Gastroesophageal sphincter (tissue), 4 donors: Measurements from ENCODE around the gene KLHL26. TPM values are rescaled to one million over a fixed set of nuclear protein-coding genes. Genes with fewer than 3 reads are reported as not detected.

ENCODE experiments used
- ATAC-seq: fragments of 150-250 bp; one replicate; pipeline ENCODE4 v1.9.1; 2016; ENCODE audit warnings: mild to moderate bottlenecking, moderate library complexity
- H3K27ac ChIP-seq, 4 donors: fragments of 200-600 bp; sonication (generic) in 3 of 4; 1 replicate in 3 of 4; 2 replicates in 1 of 4; pipeline ENCODE4 v1.5.1; 2016 to 2019
- H3K27me3 ChIP-seq: fragments of 200-600 bp; sonication (generic); one replicate; pipeline ENCODE4 v1.5.1; 2019
- H3K36me3 ChIP-seq, 2 donors: fragments of 200-600 bp; sonication (generic); one replicate each; pipeline ENCODE4 v1.5.1; 2019; ENCODE audit warnings: control low read depth in 1 of 2
- H3K4me1 ChIP-seq, 3 donors: fragments of 200-600 bp; sonication (generic); 1 replicate in 2 of 3; 2 replicates in 1 of 3; pipeline ENCODE4 v1.5.1; 2016 to 2019; ENCODE audit warnings: control low read depth in 2 of 3
- H3K4me3 ChIP-seq, 2 donors: fragments of 200-600 bp; sonication (generic); one replicate each; pipeline ENCODE4 v1.5.1; 2019; ENCODE audit warnings: mild to moderate bottlenecking in 1 of 2, moderate library complexity in 1 of 2
- H3K9me3 ChIP-seq, 3 donors: fragments of 200-600 bp; sonication (generic); one replicate each; pipeline ENCODE4 v1.5.1; 2017 to 2019; ENCODE audit warnings: control low read depth in 2 of 3
- CTCF ChIP-seq, 4 experiments: fragments of 200-600 bp in 2 of 4; fragments of 450-650 bp in 2 of 4; sonication (generic) in 1 of 4; IDR thresholded peaks; one replicate each; pipeline ENCODE4 v1.5.1; 2017 to 2019; ENCODE audit warnings: antibody characterized with exemption in 4 of 4, mild to moderate bottlenecking in 2 of 4, moderate library complexity in 2 of 4
- EP300 ChIP-seq: sonication (generic); formaldehyde crosslinking; IDR thresholded peaks from one replicate; pipeline ENCODE4 v1.6.1; 2017; ENCODE audit warnings: antibody characterized with exemption, mild to moderate bottlenecking
- POLR2A ChIP-seq, 2 donors: fragments of 450-650 bp; IDR thresholded peaks; one replicate each; pipeline ENCODE4 v1.6.1; 2017; ENCODE audit warnings: antibody characterized with exemption in 2 of 2, mild to moderate bottlenecking in 2 of 2, moderate library complexity in 1 of 2
- POLR2AphosphoS5 ChIP-seq: sonication (generic); formaldehyde crosslinking; IDR thresholded peaks from one replicate; pipeline ENCODE4 v1.6.1; 2017; ENCODE audit warnings: antibody characterized with exemption
- WGBS, 2 donors: methylation state at CpG; one replicate each; pipeline ENCODE4 v1.1.5; 2018; ENCODE audit warnings: low coverage in 1 of 2; 5-methylcytosine and 5-hydroxymethylcytosine counted together
- total RNA-seq, 4 donors: library from RNA; depleted of rRNA; stranded (reverse); fragments of >200 nt; gene quantifications; one replicate each; pipeline ENCODE4 v1.1.0, GENCODE V29; 2016

Gene KLHL26
- total RNA-seq, 4 donors from 2014 or later: 12.9 to 19.0 (median 14.6) TPM

GRCh38 chr19:18646535-18647370, 9.9 kb downstream of the KLHL26 start:
- no peak for ATAC-seq
- Histone ChIP-seq H3K4me3 (no peak overlapping the region), H3K36me3 (no peaks in the 10 kb centered on the region), H3K27ac (peak overlapping the region in 2 of 4 donors; percentile 73 to 88), H3K27me3 (no peaks in the 10 kb centered on the region), H3K9me3 (no peaks in the 10 kb centered on the region), H3K4me1 (peaks cover 2 to 78% (median 49%) of the 10 kb centered on the region in 3 donors)
- TF ChIP-seq POLR2AphosphoS5: no peak
- TF ChIP-seq EP300: no peak
- TF ChIP-seq CTCF (IDR thresholded peaks at IDR 0.05): no peak
- TF ChIP-seq POLR2A (IDR thresholded peaks at IDR 0.05): no peak
- 76 to 84% methylated on average over 3 to 13 of the region's 34 CpGs for WGBS, 2 donors

- WGBS, 2 donors: 100% methylated on average over 1 of the region's 1 CpG; no CpG with 5 or more reads in 1 of the 2 donors
- Histone ChIP-seq H3K27me3 (no peaks in the 10 kb centered on the region), H3K9me3 (no peaks in the 10 kb centered on the region), H3K4me1 (peaks cover 2 to 84% (median 53%) of the 10 kb centered on the region in 3 donors), H3K4me3 (no peak overlapping the region), H3K27ac (peak overlapping the region in 3 of 4 donors; percentile 29 to 93 (median 88)), H3K36me3 (no peaks in the 10 kb centered on the region)
- TF ChIP-seq CTCF (IDR thresholded peaks at IDR 0.05): no peak
- TF ChIP-seq POLR2A (IDR thresholded peaks at IDR 0.05): no peak
- TF ChIP-seq EP300: no peak
- TF ChIP-seq POLR2AphosphoS5: no peak
- ATAC-seq: no peak
Observed at GRCh38 chr19:18647371-18647767, 10.5 kb downstream of the KLHL26 start.

- H3K36me3 ChIP-seq: no peaks in the 10 kb centered on the region
- TF ChIP-seq POLR2AphosphoS5 (no peak), EP300 (no peak), CTCF (IDR thresholded peaks at IDR 0.05) (no peak), POLR2A (IDR thresholded peaks at IDR 0.05) (no peak)
Observed at GRCh38 chr19:18647807-18648206, 11.0 kb downstream of the KLHL26 start.

GRCh38 chr19:18648973-18649315, 12.1 kb downstream of the KLHL26 start:
- Histone ChIP-seq H3K27me3 (no peaks in the 10 kb centered on the region), H3K4me3 (peak overlapping the region in 1 of 2 donors; percentile 37), H3K4me1 (peaks cover 2 to 90% (median 53%) of the 10 kb centered on the region in 3 donors), H3K27ac (peak overlapping the region; percentile 79 to 98 (median 90)), H3K9me3 (no peaks in the 10 kb centered on the region), H3K36me3 (no peaks in the 10 kb centered on the region)
- ATAC-seq: peak; percentile 12
- TF ChIP-seq POLR2A (IDR thresholded peaks at IDR 0.05) (no peak), POLR2AphosphoS5 (peak; percentile 46)
- WGBS, 2 donors: 51% methylated on average over 11 of the region's 13 CpGs; no CpG with 5 or more reads in 1 of the 2 donors

More at GRCh38 chr19:18647807-18648206, 11.0 kb downstream of the KLHL26 start:
- ATAC-seq: no peak
- no peak overlapping the region for H3K4me3 ChIP-seq
- peaks cover 2 to 89% (median 53%) of the 10 kb centered on the region in 3 donors for H3K4me1 ChIP-seq
- 80 to 86% methylated on average over 1 of the region's 10 CpGs for WGBS, 2 donors
- H3K27ac ChIP-seq: peak overlapping the region in 3 of 4 donors; percentile 29 to 93 (median 88)
- H3K9me3 ChIP-seq: no peaks in the 10 kb centered on the region
- no peaks in the 10 kb centered on the region for H3K27me3 ChIP-seq

GRCh38 chr19:18649371-18650020, 12.7 kb downstream of the KLHL26 start:
- peaks cover 2 to 84% (median 52%) of the 10 kb centered on the region in 3 donors for H3K4me1 ChIP-seq
- H3K27ac ChIP-seq: peak overlapping the region; percentile 79 to 98 (median 90)
- 50% methylated on average over 2 of the region's 25 CpGs; no CpG with 5 or more reads in 1 of the 2 donors for WGBS, 2 donors
- H3K36me3 ChIP-seq: no peaks in the 10 kb centered on the region
- H3K27me3 ChIP-seq: no peaks in the 10 kb centered on the region
- TF ChIP-seq POLR2A (IDR thresholded peaks at IDR 0.05) (no peak), POLR2AphosphoS5 (no peak), EP300 (no peak), CTCF (IDR thresholded peaks at IDR 0.05) (no peak)
- peak; percentile 60 for ATAC-seq
- no peaks in the 10 kb centered on the region for H3K9me3 ChIP-seq
- H3K4me3 ChIP-seq: peak overlapping the region in 1 of 2 donors; percentile 37
